HEK293 (cell line): ENCODE data around the gene PRRC2B.

Experiments used
- CTCF ChIA-PET: fragments of 350-600 bp; formaldehyde crosslinking; extraction: SDS; loops from one replicate; lab custom pipeline; 2021; ENCODE audit warnings: antibody characterized with exemption; lab: Yijun Ruan, JAX
- POLR2A ChIA-PET: fragments of 300-600 bp; formaldehyde crosslinking; extraction: SDS; loops from one replicate; lab custom pipeline; 2020; ENCODE audit warnings: antibody characterized with exemption, inconsistent platforms; lab: Yijun Ruan, JAX
- H3K27ac ChIP-seq: fragments of 200-500 bp; sonication (Bioruptor generic); 2 replicates; pipeline ENCODE4 v1.5.1; 2014; ENCODE audit warnings: low read depth, low read length, control low read depth, inconsistent platforms; ENCODE audit errors: extremely low read depth
- H3K36me3 ChIP-seq, 2 experiments: fragments of 200-500 bp in 1 of 2; sonication (Bioruptor generic) in 1 of 2; 1 replicate in 1 of 2; 2 replicates in 1 of 2; pipeline ENCODE4 v1.5.1; 2014 to 2017; ENCODE audit warnings: inconsistent platforms in 2 of 2, low read length in 2 of 2; ENCODE audit not compliant: control insufficient read depth in 2 of 2, insufficient read depth in 1 of 2
- H3K4me1 ChIP-seq: fragments of 200-500 bp; sonication (Bioruptor generic); 2 replicates; pipeline ENCODE4 v1.5.1; 2014; ENCODE audit warnings: mild to moderate bottlenecking, low read length, inconsistent platforms; ENCODE audit not compliant: control insufficient read depth, insufficient read depth
- H3K4me3 ChIP-seq: 2 replicates; pipeline ENCODE4 v1.5.1; 2011; ENCODE audit warnings: low read depth, mild to moderate bottlenecking, control low read depth, low read length, moderate library complexity
- H3K9me3 ChIP-seq: fragments of 200-500 bp; sonication (Bioruptor generic); 2 replicates; pipeline ENCODE4 v1.5.1; 2014; ENCODE audit warnings: low read depth, low read length, inconsistent platforms; ENCODE audit not compliant: control insufficient read depth, insufficient read depth
- FEZF1 ChIP-seq: fragments of 450-650 bp; formaldehyde crosslinking; IDR thresholded peaks from 2 replicates; pipeline ENCODE4 v1.5.1; 2016; ENCODE audit warnings: missing biosample characterization, missing genetic modification characterization
- MYNN ChIP-seq: fragments of 450-650 bp; formaldehyde crosslinking; IDR thresholded peaks from 2 replicates; pipeline ENCODE4 v1.5.1; 2016; ENCODE audit warnings: missing biosample characterization, missing genetic modification characterization, borderline replicate concordance
- MZF1 ChIP-seq: fragments of 450-650 bp; formaldehyde crosslinking; IDR thresholded peaks from 2 replicates; pipeline ENCODE4 v1.5.1; 2017; ENCODE audit warnings: missing biosample characterization, missing genetic modification characterization, borderline replicate concordance
- SETDB1 ChIP-seq: IDR thresholded peaks from one replicate; pipeline ENCODE4 v1.6.1; 2017; ENCODE audit warnings: mild to moderate bottlenecking, low read length, moderate library complexity, mixed read lengths; ENCODE audit not compliant: insufficient read length
- SP7 ChIP-seq: fragments of 450-650 bp; formaldehyde crosslinking; IDR thresholded peaks from 2 replicates; pipeline ENCODE4 v1.5.1; 2016; ENCODE audit warnings: missing biosample characterization, missing genetic modification characterization
- ZBTB1 ChIP-seq: fragments of 450-650 bp; formaldehyde crosslinking; IDR thresholded peaks from 2 replicates; pipeline ENCODE4 v1.5.1; 2016; ENCODE audit warnings: missing biosample characterization, missing genetic modification characterization
- ZBTB7A ChIP-seq: fragments of 450-650 bp; formaldehyde crosslinking; IDR thresholded peaks from 2 replicates; pipeline ENCODE4 v1.5.1; 2016; ENCODE audit warnings: low read depth, missing biosample characterization, missing genetic modification characterization
- ZFP69B ChIP-seq: fragments of 450-650 bp; formaldehyde crosslinking; IDR thresholded peaks from 2 replicates; pipeline ENCODE4 v1.5.1; 2016; ENCODE audit warnings: missing biosample characterization, missing genetic modification characterization
- ZNF10 ChIP-seq: fragments of 450-650 bp; formaldehyde crosslinking; IDR thresholded peaks from 2 replicates; pipeline ENCODE4 v1.5.1; 2017; ENCODE audit warnings: missing biosample characterization, missing genetic modification characterization
- ZNF146 ChIP-seq: fragments of 450-650 bp; formaldehyde crosslinking; IDR thresholded peaks from 2 replicates; pipeline ENCODE4 v1.5.1; 2016; ENCODE audit warnings: missing biosample characterization, missing genetic modification characterization
- ZNF2 ChIP-seq: fragments of 450-650 bp; formaldehyde crosslinking; IDR thresholded peaks from 2 replicates; pipeline ENCODE4 v1.5.1; 2016; ENCODE audit warnings: missing biosample characterization, missing genetic modification characterization
- ZNF214 ChIP-seq: fragments of 450-650 bp; formaldehyde crosslinking; IDR thresholded peaks from 2 replicates; pipeline ENCODE4 v1.5.1; 2017; ENCODE audit warnings: missing biosample characterization, mild to moderate bottlenecking, missing genetic modification characterization, borderline replicate concordance
- ZNF292 ChIP-seq: fragments of 450-650 bp; formaldehyde crosslinking; IDR thresholded peaks from 2 replicates; pipeline ENCODE4 v1.5.1; 2016; ENCODE audit warnings: low read depth, missing biosample characterization, missing genetic modification characterization, borderline replicate concordance
- ZNF398 ChIP-seq: fragments of 450-650 bp; formaldehyde crosslinking; IDR thresholded peaks from 2 replicates; pipeline ENCODE4 v1.5.1; 2017; ENCODE audit warnings: missing biosample characterization, missing genetic modification characterization
- ZNF449 ChIP-seq: fragments of 450-650 bp; formaldehyde crosslinking; IDR thresholded peaks from 2 replicates; pipeline ENCODE4 v1.5.1; 2017; ENCODE audit warnings: missing biosample characterization, mild to moderate bottlenecking, missing genetic modification characterization, moderate library complexity
- ZNF513 ChIP-seq: fragments of 450-650 bp; IDR thresholded peaks from 2 replicates; pipeline ENCODE4 v1.5.1; 2018; ENCODE audit warnings: missing biosample characterization, missing genetic modification characterization
- ZNF544 ChIP-seq: fragments of 450-650 bp; formaldehyde crosslinking; IDR thresholded peaks from 2 replicates; pipeline ENCODE4 v1.5.0; 2017; ENCODE audit warnings: missing biosample characterization, missing genetic modification characterization
- ZNF624 ChIP-seq: fragments of 450-650 bp; formaldehyde crosslinking; IDR thresholded peaks from 2 replicates; pipeline ENCODE4 v1.5.1; 2017; ENCODE audit warnings: missing biosample characterization, missing genetic modification characterization
- ZNF76 ChIP-seq: fragments of 450-650 bp; formaldehyde crosslinking; IDR thresholded peaks from 2 replicates; pipeline ENCODE4; 2016; ENCODE audit warnings: low read depth, missing biosample characterization, missing genetic modification characterization, borderline replicate concordance
- ZNF843 ChIP-seq: fragments of 450-650 bp; formaldehyde crosslinking; IDR thresholded peaks from 2 replicates; pipeline ENCODE4 v1.5.1; 2016; ENCODE audit warnings: missing biosample characterization, missing genetic modification characterization
- ZSCAN30 ChIP-seq: fragments of 450-650 bp; IDR thresholded peaks from 2 replicates; pipeline ENCODE4 v1.5.1; 2018; ENCODE audit warnings: missing biosample characterization, mild to moderate bottlenecking, missing genetic modification characterization, moderate library complexity
- ZXDB ChIP-seq: fragments of 450-650 bp; formaldehyde crosslinking; IDR thresholded peaks from 2 replicates; pipeline ENCODE4 v1.5.1; 2016; ENCODE audit warnings: missing biosample characterization, missing genetic modification characterization
- TF ChIP-seq, protein P1 (sequence below): fragments of 450-650 bp; formaldehyde crosslinking; IDR thresholded peaks from 2 replicates; pipeline ENCODE4 v1.5.1; 2017; ENCODE audit warnings: missing biosample characterization, missing genetic modification characterization

PRRC2B gene

GRCh38 chr9:131537946-131538345 lies 144.1 kb downstream of the PRRC2B start:
- Histone ChIP-seq H3K36me3 (no peaks in the 10 kb centered on the region), H3K4me3 (no peak overlapping the region), H3K9me3 (no peaks in the 10 kb centered on the region), H3K4me1 (no peaks in the 10 kb centered on the region), H3K27ac (no peak overlapping the region)
- ChIA-PET CTCF (no interaction called here), POLR2A (no interaction called here)
- TF ChIP-seq MYNN (tag by site-specific recombination) (no peak), ZNF76 (tag by site-specific recombination) (no peak), ZXDB (tag by site-specific recombination) (no peak), ZNF2 (tag by site-specific recombination) (no peak), MZF1 (tag by site-specific recombination) (no peak), ZNF10 (tag by site-specific recombination) (no peak), ZNF843 (tag by site-specific recombination) (no peak), ZNF624 (no peak)

DNA sequence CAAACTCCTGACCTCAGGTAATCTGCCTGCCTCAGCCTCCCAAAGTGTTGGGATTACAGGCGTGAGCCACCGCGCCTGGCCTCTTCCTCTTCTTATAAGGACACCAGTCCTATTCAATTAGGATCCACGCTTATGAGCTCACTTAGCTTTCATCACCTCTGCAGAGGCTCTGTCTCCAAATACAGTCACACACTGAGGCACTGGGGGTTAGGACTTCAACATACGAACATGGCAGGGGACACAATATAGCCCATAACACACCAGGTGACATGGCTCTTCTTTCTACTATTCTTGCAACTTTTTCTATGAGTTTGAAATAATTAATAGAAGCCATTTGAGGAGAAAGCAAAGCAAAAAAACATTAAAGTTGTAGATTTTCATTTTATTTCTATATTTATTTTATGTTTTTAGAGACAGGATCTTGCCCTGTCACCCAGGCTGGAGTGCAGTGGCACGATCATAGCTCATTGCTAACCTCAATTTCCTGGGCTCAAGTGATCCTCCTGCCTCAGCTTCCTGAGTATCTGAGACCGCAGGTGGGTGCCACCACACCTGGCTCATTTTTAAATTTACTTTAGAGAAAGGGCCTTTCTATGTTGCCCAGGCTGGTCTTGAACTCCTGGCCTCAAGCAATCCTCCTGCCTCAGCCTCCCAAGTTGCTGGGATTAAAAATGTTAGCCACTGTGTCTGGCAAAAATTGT lies 145.5 kb downstream of the PRRC2B start:
- POLR2A ChIA-PET = interaction anchor here (0.6 kb wide), 1 partner anchor 218 kb away, joined by 3 read pairs; no protein-coding TSS in a partner anchor

More for the DNA sequence above, 145.5 kb downstream of the PRRC2B start:
- Histone ChIP-seq H3K9me3 (no peaks in the 10 kb centered on the region), H3K36me3 (no peaks in the 10 kb centered on the region), H3K27ac (no peak overlapping the region), H3K4me3 (no peak overlapping the region), H3K4me1 (no peaks in the 10 kb centered on the region)
- CTCF ChIA-PET = interaction anchor here (0.7 to 1.1 kb wide), 3 partner anchors 9 to 219 kb away, joined by 3 to 5 read pairs (median 3); partner anchors contain the start of gene RAPGEF1
- TF ChIP-seq ZNF513 (no peak), ZNF292 (tag by site-specific recombination) (no peak), ZFP69B (no peak), ZBTB7A (tag by site-specific recombination) (no peak), ZNF146 (tag by site-specific recombination) (no peak), SP7 (tag by site-specific recombination) (no peak), ZNF544 (tag by site-specific recombination) (no peak), ZNF398 (tag by site-specific recombination) (no peak), FEZF1 (tag by site-specific recombination) (no peak), ZNF449 (no peak), ZNF214 (tag by site-specific recombination) (no peak), ZNF624 (no peak), ZSCAN30 (tag by site-specific recombination) (no peak), ZBTB1 (no peak), SETDB1 (no peak)
- TF ChIP-seq, protein P1, sequence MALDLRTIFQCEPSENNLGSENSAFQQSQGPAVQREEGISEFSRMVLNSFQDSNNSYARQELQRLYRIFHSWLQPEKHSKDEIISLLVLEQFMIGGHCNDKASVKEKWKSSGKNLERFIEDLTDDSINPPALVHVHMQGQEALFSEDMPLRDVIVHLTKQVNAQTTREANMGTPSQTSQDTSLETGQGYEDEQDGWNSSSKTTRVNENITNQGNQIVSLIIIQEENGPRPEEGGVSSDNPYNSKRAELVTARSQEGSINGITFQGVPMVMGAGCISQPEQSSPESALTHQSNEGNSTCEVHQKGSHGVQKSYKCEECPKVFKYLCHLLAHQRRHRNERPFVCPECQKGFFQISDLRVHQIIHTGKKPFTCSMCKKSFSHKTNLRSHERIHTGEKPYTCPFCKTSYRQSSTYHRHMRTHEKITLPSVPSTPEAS (tag by site-specific recombination) = no peak
